HG03565 (cell line): ENCODE measurements around the gene ZNF831.

ENCODE experiments used
- ATAC-seq: cut with Tn5 transposase; IDR thresholded peaks from one replicate; pipeline ENCODE4 v1.9.1; 2021; ENCODE audit warnings: mild to moderate bottlenecking, moderate library complexity; ENCODE audit not compliant: unreplicated experiment

Gene ZNF831

DNA sequence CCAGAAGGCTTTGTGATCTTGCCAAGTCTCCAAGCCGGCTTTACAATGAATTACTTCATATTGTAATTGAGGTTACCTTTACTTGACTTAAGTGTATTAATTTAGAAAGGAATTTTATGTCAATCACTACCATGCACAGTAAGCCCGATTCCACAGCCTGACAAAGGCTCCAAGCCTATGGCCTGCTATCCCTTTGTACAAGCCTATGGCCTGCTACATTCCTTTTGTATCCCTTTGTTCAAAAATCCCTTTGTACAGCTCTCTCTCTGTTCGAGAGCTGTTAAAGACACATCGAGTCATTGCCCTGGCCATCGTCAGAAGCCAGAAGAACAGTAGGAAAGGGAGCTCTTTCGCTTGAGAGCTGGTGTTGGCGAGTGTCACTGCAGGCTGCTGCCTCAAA is 134.1 kb downstream of the ZNF831 start:
- no peak for ATAC-seq

DNA sequence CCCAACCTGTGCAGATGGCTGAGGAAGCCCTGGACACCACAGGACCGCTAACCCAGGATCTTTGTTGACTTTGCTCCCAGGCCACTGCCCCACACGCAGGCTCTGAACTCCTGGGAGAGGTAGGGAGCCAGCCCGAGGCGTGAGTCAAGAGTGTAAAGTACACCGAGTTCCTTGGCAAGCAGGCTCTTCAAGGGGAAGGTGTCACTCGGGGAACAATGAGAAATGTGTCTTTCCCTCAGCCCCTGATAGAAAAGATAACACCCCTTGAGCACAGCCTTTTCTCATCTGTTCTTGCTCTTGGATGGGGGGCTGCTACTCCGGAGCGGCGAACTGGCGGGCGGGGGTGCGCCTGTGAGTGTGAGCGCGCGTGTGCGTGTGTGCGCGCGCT is 136.3 kb downstream of the ZNF831 start:
- ATAC-seq, result no peak

DNA sequence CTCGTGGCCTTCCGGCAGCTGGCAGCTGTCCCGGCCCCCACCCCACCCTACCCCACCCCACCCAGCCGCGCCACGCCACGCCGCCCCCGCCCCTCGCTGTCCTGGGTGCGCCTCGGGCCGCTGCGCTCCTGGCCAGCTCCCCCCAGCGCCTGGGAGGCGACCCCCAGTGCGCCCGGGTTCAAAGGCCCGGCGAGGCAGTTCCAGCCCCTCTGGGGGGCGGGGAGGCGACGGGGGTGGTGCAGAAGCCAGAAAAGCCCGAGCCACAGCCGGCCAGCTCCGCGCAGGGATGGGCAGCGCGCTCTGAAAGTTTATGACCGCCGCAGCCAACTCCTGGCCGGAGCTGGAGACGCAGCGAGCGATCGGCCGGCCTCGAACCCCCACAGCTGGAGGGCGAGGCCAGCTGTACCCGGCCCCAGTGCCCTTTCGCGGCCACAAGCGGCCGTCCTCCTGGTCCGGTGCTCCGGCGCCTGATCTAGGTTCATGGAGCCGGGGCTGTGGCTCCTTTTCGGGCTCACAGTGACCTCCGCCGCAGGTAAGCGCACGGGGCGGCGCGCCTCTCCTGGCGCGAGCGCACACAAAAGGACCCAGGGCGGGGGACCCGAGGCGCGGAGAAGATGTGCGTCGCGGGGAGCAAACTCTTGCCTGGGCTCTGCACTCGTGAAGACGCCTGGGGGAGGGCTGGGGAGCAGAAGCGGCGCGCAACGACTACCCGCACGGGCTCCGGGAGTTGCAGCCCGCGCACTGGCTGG is 136.9 kb downstream of the ZNF831 start, which contains the start of gene EDN3:
TSS of gene EDN3 (plus strand) at position 279 of the 749 bp plus-strand sequence. CDS start at position 481, 202 bp downstream.
- no peak for ATAC-seq

DNA sequence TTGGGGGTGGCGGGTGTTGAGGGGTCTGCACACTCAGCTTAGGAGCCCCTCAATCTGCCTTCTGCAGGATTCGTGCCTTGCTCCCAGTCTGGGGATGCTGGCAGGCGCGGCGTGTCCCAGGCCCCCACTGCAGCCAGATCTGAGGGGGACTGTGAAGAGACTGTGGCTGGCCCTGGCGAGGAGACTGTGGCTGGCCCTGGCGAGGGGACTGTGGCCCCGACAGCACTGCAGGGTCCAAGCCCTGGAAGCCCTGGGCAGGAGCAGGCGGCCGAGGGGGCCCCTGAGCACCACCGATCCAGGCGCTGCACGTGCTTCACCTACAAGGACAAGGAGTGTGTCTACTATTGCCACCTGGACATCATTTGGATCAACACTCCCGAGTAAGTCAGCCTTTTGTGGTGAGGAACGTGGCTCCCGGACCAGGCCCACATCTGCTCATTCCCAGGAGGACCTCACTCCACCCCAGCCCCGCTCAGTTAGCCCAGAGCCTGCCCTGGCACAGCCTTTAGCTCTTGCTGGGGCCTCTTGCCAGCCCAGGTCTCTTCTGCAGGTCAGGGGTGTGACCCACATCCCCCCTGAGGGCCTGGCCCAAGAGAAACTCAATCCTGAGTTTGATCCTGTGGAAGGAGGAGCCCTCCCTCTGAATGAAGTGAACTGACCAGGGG is 137.9 kb downstream of the ZNF831 start:
- ATAC-seq, result no peak

DNA sequence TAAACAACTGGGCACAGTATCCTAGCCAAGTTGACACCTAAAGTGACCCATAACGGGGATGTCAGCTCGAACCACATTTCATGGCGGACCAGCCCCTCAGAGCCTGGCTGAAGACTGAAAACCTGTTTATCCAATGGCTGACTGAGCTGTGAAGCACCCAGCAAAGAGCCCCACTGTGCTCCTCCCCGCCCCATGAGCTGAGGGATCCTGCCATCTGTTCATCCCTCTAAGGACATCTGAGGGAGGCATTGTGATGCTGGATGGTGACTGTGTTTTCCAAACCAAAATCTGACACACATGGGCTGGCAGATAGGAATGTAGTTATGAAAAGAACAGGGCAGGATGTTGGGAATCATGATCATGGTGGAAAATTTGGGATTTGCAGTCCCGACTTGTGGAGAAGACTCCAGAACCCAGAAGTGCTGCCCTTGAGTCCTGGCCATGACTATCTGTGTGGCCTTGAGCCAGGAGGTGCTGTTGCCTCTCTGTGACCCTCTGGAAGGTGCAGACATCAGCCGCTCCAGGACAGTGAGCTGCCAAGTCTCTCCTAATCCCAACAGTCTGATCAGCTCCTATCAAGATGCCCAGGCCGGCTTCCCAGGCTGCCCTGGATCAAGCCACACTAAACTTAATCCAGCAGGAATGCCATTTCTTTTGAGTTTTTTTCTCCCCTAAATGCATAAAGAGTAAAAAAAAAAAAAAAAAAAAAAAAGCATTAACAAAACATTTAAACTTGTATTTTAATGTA is 142.5 kb downstream of the ZNF831 start:
- no peak for ATAC-seq

DNA sequence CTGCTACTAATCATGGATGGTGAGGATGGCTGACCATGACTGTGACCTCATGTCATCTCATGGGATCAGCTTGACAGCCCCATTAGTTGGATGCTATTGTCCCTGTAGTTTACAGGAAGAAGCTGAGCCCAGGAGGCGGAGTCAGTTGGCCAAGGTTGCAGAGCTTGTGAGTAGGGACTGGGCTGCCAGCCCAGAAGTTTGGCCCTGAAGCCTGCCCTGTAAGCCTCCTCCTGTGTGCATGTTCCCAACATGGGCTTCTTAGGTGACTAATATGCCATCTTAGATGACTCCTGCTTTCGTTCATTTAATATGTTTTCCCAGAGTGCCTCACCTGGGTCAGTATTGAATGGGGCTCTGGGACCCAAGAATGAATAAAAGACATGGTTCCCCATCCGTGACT is 143.6 kb downstream of the ZNF831 start:
- no peak for ATAC-seq
